GM21390 (cell line): ENCODE results near the gene PTBP3.
"Not testable (repeated sequence)": the region's sequence is repeated elsewhere in the genome, so short reads cannot be mapped to it uniquely, and the experiment has no call there.

Experiments
- ATAC-seq: cut with Tn5 transposase; IDR thresholded peaks from one replicate; pipeline ENCODE4 v1.9.1; 2021; ENCODE audit not compliant: unreplicated experiment

The PTBP3 gene

DNA sequence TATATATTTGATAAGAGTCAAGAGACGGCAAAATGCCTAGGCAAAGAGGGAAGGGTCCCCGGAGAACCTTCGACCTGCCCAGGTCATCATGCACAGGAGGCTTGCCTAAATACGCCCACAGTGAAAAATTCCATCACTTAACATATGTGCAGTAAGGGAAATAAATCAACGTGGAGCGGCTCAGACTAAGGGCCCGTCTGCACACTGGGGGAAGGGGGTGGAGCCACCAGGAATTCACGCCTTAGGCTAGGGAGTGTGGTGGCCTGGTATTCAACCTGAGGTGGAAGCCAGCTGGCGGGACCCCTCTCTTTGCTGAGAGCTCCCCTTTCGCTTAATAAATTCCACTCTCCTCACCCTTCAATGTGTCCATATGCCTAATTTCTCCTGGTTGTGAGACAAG lies 8.3 kb downstream of the PTBP3 start:
- no peak for ATAC-seq

DNA sequence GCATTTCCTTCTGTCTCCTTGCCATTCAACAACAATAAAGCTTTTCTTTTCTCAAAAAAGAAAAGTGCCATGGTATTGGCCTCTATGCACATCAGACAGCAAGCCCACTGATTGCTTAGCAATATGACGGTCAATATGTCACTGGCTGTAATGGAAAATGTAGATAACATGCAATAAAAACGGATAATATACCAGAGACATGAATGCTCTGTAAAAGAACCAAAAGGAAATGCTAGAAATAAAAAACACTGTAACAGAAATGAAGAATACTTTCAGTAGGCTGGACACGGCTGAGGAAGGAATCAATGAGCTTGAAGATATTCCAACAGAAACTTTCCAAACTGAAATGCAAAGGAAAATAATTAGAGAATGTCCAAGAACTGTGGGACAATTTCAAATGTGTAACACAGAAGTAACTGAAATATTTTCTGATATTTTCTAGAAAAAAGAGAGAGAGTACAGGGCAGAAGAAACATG lies 10.0 kb downstream of the PTBP3 start:
- ATAC-seq, result no peak

DNA sequence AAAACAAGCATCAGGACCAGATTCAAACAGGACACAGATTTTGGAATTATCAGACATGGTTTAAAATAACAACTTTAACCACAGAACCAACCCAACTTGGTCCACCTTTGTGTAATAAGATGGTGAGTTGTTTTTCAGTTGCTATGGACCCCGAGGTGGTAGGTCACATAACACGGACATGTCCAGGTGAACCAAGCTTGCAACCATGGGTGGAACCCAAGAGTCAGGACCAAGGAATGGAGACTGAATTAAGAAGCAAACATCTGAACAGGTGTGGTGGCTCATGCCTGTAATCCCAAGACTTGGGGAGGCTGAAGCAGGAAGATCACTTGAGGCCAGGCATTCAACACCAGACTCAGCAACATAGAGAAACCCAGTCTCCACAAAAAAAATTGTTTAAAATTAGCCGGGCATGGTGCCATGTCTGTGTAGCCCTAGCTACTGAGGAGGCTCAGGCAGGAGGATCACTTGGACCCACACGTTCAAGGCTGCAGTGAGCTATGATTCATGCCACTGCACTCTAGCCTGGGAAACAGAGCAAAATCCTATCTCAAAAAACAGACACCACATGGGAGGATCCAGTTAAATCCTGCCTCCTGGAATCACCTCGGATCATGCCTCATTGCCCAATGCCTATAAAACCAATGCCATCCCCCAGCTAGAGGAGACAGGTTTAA lies 10.6 kb downstream of the PTBP3 start:
- ATAC-seq, result no peak

DNA sequence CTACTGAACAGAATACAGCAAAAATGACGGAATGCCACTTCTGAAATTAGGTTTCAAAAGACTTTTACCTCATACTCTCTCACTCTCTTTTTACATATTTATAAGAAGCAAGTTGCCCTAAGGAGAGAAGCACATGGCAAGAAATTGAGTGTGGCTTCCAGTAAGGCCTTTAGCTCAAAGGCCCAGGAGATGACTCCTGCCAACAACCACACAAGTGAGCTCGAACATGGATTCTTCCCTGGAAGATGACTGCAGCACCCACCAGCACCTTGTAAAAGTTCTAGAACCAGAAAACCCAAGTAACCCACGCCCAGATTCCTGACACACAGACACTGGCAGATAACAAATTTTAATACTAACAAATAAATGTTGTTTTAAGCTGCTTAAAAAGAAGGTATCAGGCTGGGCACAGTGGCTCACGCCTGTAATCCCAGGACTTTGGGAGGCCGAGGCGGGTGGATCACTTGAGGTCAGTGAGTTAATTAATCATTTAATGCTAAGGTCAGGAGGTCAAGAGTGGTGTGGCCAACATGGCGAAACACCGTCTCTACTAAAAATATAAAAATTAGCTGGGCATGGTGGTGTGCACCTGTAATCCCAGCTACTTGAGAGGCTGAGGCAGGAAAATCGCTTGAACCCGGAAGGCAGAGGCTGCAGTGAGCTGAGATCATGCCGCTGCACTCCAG lies 17.0 kb downstream of the PTBP3 start:
- ATAC-seq, result no peak

DNA sequence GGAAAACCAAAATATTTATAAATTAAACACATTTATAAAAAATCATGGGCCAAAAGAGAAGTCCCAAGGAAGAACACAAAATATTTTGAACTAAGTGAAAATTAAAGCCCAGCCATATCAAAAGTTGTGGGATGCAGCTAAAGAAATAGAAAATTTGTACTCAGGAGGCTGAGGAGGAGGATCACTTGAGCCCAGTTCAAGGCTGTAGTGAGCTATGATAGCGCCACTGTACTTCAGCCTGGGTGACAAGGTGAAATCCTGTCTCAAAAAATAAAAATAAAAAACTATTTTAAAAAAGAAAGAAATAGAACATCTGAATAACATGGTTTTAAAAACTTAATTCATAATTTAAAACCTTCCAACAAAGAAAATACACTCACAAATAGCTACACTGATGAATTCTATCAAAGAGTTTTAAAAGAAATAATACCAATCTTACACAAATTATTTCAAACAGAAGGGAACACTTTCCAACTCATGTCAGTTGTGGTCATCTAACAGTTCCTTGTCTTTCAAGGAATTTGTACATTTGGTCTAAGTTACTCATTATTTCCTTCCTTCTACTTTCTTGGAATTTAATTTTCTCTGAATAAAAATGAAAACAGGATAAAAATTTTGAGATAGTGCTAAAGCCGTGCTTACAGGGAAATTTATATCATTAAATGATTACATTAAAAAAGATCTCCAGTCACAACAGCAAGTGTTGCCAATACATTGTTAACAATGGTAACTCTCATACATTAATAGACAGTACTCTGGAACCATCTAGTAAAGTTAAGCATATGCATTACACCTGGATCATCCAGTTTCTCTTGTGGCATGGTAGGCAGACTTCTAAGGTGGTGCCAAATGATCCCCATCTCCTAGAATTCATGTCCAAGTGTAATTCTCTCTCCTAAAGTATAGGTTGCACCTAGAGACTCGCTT lies 17.8 kb downstream of the PTBP3 start:
- no peak for ATAC-seq

DNA sequence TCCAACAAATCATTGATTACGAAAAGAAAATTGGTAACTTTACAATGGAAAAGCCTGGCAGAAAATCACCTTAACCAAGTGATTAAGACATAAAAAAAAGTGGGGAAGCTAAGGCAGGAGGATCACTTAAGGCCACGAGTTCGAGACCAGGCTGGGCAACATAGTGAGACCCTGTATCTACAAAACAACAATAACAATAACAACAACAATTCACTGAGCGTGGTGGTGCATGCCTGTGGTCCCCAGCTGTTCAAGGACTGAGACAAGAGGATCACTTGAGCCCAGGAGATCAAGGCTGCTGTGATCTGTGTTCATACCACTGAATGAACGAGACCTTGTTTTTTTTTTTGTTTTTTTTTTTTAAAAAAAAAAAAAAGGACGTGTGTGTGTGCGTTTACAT lies 21.3 kb downstream of the PTBP3 start:
- no peak for ATAC-seq

DNA sequence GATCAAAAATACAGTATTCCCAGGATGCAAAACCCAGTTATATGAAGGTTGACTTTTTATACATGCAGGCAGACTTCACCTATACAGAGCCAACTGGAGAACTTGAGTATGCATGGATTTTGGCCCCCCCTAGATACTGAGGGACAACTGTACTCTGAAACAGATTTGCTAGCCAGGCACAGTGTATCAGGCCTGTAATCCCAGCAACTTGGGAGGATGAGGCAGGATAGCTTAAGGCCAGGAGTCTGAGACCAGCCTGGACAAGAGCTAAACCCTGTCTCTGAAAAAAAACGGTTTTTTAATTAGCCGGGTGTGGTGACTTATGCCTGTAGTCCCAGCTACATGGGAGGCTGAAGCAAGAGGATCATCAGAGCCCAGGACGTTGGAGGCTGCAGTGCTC lies 21.9 kb downstream of the PTBP3 start:
- ATAC-seq, result no peak

DNA sequence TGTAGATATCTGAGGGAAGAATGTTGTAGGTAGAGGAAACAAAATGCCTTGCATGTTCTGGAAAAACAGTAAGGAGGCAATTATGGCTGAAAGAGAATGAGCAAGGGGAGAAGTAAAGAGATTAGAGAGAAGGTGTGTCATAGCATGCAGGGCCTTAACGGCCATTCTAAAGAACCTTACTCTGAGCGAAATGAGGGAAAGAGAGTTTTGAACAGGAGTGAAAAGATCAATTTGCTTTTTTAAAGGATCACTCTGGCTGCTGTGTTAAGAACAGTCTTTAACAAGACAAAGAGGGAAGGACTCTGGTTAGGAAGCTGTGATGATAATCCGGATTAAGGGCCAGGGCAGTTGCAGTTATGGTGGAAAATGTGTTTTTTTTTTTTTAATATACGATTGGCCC lies 22.6 kb downstream of the PTBP3 start:
- no peak for ATAC-seq

DNA sequence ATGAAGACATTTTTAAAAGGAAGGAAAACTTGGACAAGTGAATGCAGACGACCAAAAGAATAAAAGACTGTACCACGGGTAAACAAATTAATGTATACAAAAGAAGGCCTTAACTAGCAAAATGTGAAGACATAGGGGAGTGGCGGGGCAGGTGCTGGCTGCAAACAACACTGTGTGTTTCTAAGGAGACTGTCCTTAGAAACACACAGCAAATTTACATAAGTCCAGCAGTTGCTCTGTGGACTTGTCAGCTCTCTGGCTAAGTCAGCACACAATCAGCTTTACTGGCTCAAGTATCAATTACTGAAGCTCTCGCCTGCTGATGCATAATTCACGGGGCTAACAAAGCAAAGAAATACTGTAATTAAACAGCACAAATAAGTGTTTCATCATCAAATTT lies 24.8 kb downstream of the PTBP3 start:
- no peak for ATAC-seq

DNA sequence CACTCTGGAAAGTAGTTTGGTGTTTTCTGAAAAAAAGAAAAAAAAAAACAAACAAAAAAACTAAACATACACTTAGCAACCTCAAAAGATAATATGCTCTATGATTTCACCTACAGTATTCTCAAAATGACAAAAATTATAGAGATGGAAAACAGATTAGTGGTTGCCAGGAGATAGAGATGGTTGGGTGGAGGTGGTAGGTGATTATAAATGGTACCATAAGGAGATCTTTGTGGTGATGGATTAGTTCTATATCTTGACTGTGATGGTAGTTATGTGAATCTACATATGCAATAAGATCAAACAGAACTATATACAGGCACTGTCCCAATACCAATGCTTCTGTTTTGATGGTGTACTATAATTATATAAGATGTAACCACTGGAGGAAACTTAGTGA lies 32.0 kb downstream of the PTBP3 start:
- ATAC-seq, result no peak

DNA sequence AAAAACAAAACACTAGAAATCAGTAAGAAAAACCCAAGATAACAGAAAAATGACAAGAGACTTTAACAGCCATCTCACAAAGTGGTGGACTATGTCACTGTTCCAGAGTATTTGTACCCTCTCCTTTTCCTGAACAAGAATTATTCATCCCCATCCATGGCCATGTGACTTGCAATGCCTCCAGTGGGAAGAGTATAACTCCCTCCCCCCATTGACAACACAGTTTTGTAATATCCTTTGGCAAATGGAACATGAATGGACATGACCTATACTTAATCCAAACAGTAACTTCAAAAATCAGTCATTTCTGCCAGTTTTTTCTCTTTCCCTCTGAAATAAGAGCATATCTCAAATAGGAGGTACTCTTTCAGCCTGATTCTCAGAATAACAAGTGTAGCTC lies 33.9 kb downstream of the PTBP3 start:
- ATAC-seq, result no peak

DNA sequence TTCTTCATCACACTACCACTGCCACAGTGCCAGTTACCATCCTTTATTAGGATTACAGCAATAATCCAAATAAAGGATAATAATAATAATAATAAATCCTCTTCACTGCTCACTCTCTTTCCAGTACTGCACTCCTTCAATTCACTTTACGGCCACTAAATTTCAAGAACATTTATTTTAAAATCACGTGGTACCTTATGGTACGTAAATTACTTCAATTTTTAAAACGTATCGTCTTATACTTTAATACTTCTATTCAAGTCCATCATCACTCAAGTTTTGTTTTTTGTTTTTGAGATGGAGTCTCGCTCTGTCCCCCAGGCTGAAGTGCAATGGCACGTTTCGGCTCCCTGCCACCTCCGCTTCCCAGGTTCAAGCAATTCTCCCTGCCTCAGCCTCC lies 36.5 kb downstream of the PTBP3 start:
- no peak for ATAC-seq

DNA sequence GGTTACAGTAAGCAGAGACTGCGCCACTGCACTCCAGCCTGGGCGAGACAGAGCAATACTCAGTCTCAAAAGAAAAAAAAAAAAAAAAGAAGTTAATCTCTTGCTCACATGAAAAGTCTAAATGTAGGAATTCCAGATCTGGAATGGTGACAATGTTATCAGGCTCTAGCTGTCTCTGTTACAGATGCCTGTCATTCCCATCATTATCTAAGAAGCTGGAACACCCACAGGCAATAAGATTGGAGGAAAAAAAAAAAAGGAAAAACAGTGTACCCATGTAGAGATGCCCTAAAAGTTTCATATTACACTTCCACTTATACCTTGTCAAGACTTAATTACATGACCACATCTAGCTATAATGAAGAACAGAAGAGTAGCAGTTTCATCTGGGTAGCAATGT lies 38.2 kb downstream of the PTBP3 start:
- no peak for ATAC-seq

DNA sequence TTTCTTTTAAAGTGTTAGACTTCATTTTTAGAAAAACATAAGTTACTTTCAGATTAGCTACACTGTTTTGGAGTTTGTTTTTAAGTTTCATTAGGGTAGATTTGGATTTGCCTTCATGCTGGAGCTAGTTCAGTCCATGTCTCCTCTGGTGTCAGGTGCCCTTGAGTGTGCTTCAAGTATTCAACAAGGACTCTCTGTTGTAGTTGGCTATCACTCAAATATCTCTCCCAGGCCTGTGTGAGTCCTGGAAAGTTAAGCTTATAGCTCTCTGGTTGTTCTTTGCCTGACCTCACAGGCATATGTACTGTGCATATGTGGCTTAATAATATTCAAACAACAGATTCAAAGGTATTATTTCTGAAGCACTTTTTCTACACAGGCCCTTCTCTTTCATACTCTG lies 45.4 kb downstream of the PTBP3 start:
- ATAC-seq, result no peak

DNA sequence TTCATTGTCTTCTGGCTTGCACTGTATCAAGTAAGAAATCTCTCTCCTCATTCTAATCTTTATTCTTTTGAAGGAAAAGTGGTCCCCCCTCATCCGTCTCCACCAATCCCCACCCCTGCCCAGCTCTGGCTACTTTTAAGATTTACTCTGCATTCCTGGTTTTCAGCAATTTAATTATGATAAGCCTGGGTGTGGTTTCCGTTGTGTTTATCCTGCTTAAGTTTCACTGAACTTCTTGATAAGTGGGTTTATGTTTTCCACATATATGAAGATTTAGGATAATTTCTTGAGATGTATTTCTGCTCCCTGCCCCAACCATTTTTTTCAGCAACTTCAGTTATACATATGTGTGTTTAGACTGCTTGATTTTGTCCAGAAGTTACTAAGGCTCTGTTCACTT lies 46.5 kb downstream of the PTBP3 start:
- ATAC-seq, result no peak

DNA sequence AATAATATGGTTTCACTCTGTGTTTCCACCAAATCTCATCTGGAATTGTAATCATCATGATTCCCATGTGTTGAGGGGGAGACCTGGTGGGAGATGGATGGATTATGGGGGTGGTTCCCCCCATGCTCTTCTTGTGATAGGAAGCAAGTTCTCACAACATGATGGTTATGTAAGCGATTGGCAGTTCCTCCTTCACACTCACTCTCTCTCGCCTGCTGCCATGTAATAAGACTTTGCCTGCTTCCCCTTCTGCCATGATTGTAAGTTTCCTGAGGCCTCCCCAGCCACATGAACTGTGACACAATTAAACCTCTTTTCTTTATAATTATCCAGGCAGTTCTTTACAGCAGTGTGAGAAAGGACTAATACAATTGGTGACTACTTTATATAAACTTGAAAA lies 48.4 kb downstream of the PTBP3 start:
- ATAC-seq, result no peak

DNA sequence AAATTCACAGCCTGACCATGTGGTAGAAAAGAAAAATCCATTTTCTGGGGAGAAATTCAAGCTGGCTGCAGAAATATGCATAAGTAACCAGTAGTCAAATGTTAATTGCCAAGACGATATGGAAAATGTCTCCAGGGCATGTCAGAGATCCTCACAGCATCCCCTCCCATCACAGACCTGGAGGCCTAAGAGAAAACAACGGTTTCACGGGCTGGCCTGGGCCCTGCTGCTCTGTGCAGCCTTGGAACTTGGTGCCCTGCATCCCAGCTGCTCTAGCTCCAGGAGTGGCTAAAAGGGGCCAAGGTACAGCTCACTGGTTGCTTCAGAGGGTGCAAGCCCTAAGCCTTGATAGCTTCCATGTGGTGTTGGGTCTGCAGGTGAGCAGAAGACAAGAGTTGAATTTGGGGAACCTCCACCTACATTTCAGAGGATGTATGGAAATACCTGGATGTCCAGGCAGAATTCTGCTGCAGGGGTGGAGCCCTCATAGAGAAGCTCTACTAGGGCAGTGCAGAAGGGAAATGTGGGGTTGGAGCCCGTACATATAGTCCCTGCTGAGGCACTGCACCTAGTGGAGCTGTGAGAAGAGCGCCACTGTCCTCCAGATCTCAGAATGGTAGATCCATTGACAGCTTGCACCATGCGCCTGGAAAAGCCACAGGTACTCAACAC lies 49.7 kb downstream of the PTBP3 start:
- no peak for ATAC-seq

DNA sequence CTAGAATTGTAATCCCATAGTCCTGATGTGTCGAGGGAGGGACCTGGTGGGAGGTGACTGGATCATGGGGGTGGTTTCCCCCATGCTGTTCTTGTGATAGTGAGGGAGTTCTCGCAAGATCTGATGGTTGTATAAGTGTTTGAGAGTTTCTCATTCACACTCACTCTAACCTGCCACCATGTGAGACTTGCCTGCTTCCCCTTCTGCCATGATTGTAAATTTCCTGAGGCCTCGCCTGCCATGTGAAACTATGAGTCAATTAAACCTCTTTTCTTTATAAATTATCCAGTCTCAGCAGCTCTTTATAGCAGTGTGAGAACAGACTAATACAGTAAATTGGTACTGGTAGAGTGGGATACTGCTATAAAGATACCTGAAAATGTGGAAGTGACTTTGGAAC lies 50.6 kb downstream of the PTBP3 start:
- ATAC-seq, result not testable (repeated sequence)

DNA sequence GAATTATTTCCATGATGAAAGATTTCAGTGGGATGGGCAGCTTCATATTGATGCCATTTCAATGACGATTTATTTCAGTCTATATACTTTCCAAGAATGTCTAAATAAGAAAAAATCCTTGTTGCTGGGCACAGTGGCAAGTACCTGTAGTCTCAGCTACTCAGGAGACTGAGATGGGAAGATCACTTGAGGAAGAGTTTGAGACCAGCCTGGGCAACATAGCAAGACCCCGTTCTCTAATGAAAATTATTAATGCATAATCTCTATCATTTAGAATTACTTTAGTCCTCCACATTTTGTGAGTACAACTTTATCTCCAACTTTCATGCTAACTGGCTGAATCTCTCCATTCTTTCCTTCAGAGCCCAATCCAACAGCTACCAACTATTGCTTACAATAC lies 52.5 kb downstream of the PTBP3 start:
- ATAC-seq, result no peak

DNA sequence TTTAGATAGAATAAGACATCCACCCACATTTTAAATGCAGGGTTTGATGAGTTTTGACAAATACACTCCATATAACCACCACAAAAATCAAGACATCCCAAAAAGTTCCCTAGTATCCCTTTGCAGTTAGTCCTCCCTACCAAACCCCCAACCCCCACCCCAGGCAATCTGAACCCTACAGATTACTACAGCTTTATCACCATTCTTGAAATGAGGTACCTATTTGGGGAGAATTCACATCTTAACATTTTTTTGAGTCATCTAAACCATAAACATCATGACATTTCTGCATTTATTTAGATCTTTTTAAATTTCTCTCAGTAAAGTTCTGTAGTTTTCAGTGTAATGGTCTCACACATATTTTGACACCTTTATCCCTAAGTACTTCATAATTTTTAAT lies 53.9 kb downstream of the PTBP3 start:
- no peak for ATAC-seq

DNA sequence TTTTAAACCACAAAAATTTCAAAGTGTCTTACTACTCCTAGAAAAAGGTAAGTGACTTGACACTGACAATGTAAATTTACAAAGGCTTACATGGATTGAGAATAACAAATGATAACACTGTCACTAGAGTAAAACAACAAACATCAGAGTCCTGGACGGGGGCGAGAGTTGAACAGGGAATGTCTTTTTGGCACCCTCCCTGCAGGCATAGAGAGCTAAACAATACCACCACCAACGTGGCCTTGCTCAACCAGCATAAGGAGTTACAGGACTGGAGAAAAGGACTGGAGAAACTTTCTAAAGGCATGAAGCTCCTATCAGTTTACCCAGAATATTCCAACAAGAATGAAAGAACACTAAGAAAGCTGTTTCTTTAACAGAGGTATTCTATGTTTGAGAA lies 55.3 kb downstream of the PTBP3 start:
- ATAC-seq, result no peak
